Measurements from ENCODE around the gene RFC5. TPM values are rescaled to one million over a fixed set of nuclear protein-coding genes. Genes with fewer than 3 reads are reported as not detected.

The RFC5 gene
- total RNA-seq, 1 donor from 2014 or later: 11.5 TPM

GRCh38 chr12:118055865-118056773 is 39.6 kb downstream of the RFC5 start:
- Histone ChIP-seq H3K4me1 (peaks cover 51% of the 10 kb centered on the region), H3K27ac (no peak overlapping the region), H3K9me3 (no peaks in the 10 kb centered on the region), H3K36me3 (peaks cover 0 to 8% of the 10 kb centered on the region in 2 donors), H3K4me3 (no peak overlapping the region), H3K27me3 (no peaks in the 10 kb centered on the region)
- DNase-seq (ENCODE audit: extremely low spot score in 2 of 2): no peak
- intact Hi-C loops (cut with DNase I): no loop called here
- no peak for TF ChIP-seq POLR2A (IDR thresholded peaks at IDR 0.05)

GRCh38 chr12:118058227-118058626 is 41.7 kb downstream of the RFC5 start:
- no peak for TF ChIP-seq POLR2A (IDR thresholded peaks at IDR 0.05)
- no peak for TF ChIP-seq POLR2AphosphoS5 (IDR thresholded peaks at IDR 0.05; ENCODE audit: insufficient read depth in 1 of 2, low read depth in 1 of 2)
- no peak for TF ChIP-seq CTCF (IDR thresholded peaks at IDR 0.05)
- Histone ChIP-seq H3K4me3 (no peak overlapping the region), H3K27me3 (no peaks in the 10 kb centered on the region), H3K27ac (no peak overlapping the region), H3K9me3 (no peaks in the 10 kb centered on the region), H3K4me1 (peaks cover 44% of the 10 kb centered on the region), H3K36me3 (no peaks in the 10 kb centered on the region)
- no peak for DNase-seq (ENCODE audit: extremely low spot score in 2 of 2)
- intact Hi-C loops (cut with DNase I): no loop called here

GRCh38 chr12:118058881-118059280 is 42.4 kb downstream of the RFC5 start:
- Histone ChIP-seq H3K27me3 (no peaks in the 10 kb centered on the region), H3K4me3 (no peak overlapping the region), H3K9me3 (no peaks in the 10 kb centered on the region), H3K27ac (peak overlapping the region; percentile 99), H3K4me1 (peaks cover 46% of the 10 kb centered on the region), H3K36me3 (no peaks in the 10 kb centered on the region)
- intact Hi-C loops (cut with DNase I): no loop called here
- DNase-seq (ENCODE audit: extremely low spot score in 2 of 2): no peak
- TF ChIP-seq POLR2A (IDR thresholded peaks at IDR 0.05): no peak

- H3K9me3 ChIP-seq: no peaks in the 10 kb centered on the region
- H3K4me3 ChIP-seq: peak overlapping the region; percentile 79 to 93
- H3K4me1 ChIP-seq: peaks cover 46% of the 10 kb centered on the region
- TF ChIP-seq POLR2A (IDR thresholded peaks at IDR 0.05) (no peak), POLR2AphosphoS5 (IDR thresholded peaks at IDR 0.05; ENCODE audit: insufficient read depth in 1 of 2, low read depth in 1 of 2) (peak in 1 of 2 donors; percentile 10), CTCF (IDR thresholded peaks at IDR 0.05) (no peak)
- H3K36me3 ChIP-seq: no peaks in the 10 kb centered on the region
- intact Hi-C loops (cut with DNase I): loop anchor here (5.0 kb wide), 2 partner anchors 42 to 313 kb away; partner anchors contain the start of genes RFC5 and TAOK3
- no peaks in the 10 kb centered on the region for H3K27me3 ChIP-seq
- H3K27ac ChIP-seq: peak overlapping the region; percentile 99
- no peak for DNase-seq (ENCODE audit: extremely low spot score in 2 of 2)
Observed at GRCh38 chr12:118059341-118060191, 43.1 kb downstream of the RFC5 start.

GRCh38 chr12:118060301-118061010 is 44.0 kb downstream of the RFC5 start:
- Histone ChIP-seq H3K4me1 (peaks cover 46% of the 10 kb centered on the region), H3K27me3 (no peaks in the 10 kb centered on the region), H3K9me3 (no peaks in the 10 kb centered on the region), H3K36me3 (no peaks in the 10 kb centered on the region), H3K27ac (peak overlapping the region; percentile 99), H3K4me3 (peak overlapping the region; percentile 79 to 93)
- TF ChIP-seq POLR2A (IDR thresholded peaks at IDR 0.05) (no peak), POLR2AphosphoS5 (IDR thresholded peaks at IDR 0.05; ENCODE audit: insufficient read depth in 1 of 2, low read depth in 1 of 2) (peak in 1 of 2 donors; percentile 36), CTCF (IDR thresholded peaks at IDR 0.05) (no peak)
- DNase-seq (ENCODE audit: extremely low spot score in 2 of 2): no peak
- intact Hi-C loops (cut with DNase I): loop anchor here (5.0 kb wide), 2 partner anchors 43 to 312 kb away; partner anchors contain the start of genes RFC5 and TAOK3

All from vagina (tissue), 2 donors.